Neuron (in vitro differentiated cells): ENCODE data around the gene TRAPPC10.

ENCODE experiments used
- H2AFZ ChIP-seq: one replicate; pipeline ENCODE4 v1.6.1; 2013; ENCODE audit warnings: low read depth, mild to moderate bottlenecking, inconsistent platforms, low read length, moderate library complexity
- H3K27me3 ChIP-seq: one replicate; pipeline ENCODE4 v1.6.1; 2013; ENCODE audit warnings: low read length; ENCODE audit not compliant: insufficient read depth
- H3K36me3 ChIP-seq: one replicate; pipeline ENCODE4 v1.6.1; 2013; ENCODE audit warnings: low read length; ENCODE audit not compliant: insufficient read depth
- H3K4me1 ChIP-seq: one replicate; pipeline ENCODE4 v1.6.1; 2013; ENCODE audit warnings: low read length; ENCODE audit not compliant: insufficient read depth
- H3K4me3 ChIP-seq: 2 replicates; pipeline ENCODE4 v1.5.1; 2013; ENCODE audit warnings: mild to moderate bottlenecking, low read length, moderate library complexity
- H3K9me3 ChIP-seq: one replicate; pipeline ENCODE4 v1.6.1; 2013; ENCODE audit warnings: low read length

The TRAPPC10 gene

GRCh38 chr21:44047996-44048560 lies 36.0 kb downstream of the TRAPPC10 start:
- H3K36me3 ChIP-seq, result peaks cover 19% of the 10 kb centered on the region

GRCh38 chr21:44049182-44049581 lies 37.1 kb downstream of the TRAPPC10 start:
- Histone ChIP-seq H3K4me1 (no peaks in the 10 kb centered on the region), H3K27me3 (no peaks in the 10 kb centered on the region), H3K4me3 (no peak overlapping the region), H3K9me3 (no peaks in the 10 kb centered on the region), H3K36me3 (peaks cover 19% of the 10 kb centered on the region), H2AFZ (no peak overlapping the region)

More at GRCh38 chr21:44047996-44048560, 36.0 kb downstream of the TRAPPC10 start:
- no peak overlapping the region for H3K4me3 ChIP-seq
- no peaks in the 10 kb centered on the region for H3K27me3 ChIP-seq
- H3K9me3 ChIP-seq, result no peaks in the 10 kb centered on the region
- no peak overlapping the region for H2AFZ ChIP-seq
- no peaks in the 10 kb centered on the region for H3K4me1 ChIP-seq

- Histone ChIP-seq H3K4me3 (no peak overlapping the region), H3K36me3 (peaks cover 19% of the 10 kb centered on the region), H3K9me3 (no peaks in the 10 kb centered on the region), H3K4me1 (no peaks in the 10 kb centered on the region), H2AFZ (no peak overlapping the region), H3K27me3 (no peaks in the 10 kb centered on the region)
These were observed 37.5 kb downstream of the TRAPPC10 start for GRCh38 chr21:44049606-44050005.

DNA sequence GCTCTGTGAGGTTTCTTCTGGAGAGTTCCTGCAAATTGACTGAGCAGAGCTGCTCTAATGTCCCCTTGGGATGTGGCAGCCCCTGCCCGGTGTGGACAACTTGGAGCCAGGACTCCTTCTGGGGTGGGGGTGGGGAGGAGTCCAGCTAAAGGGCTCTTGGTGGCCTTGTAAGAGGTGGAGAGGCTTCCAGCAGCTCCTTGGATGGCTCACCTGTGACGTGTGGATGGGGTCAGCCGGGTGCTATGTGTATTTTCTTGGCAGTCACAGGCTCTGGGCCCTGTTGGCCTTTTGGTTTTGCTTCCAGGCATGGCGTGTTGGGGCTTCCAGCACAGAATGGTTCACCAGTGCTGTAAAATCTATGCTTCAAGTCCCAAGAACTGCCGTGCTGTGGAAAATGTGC lies 38.2 kb downstream of the TRAPPC10 start:
- Histone ChIP-seq H3K9me3 (no peaks in the 10 kb centered on the region), H2AFZ (no peak overlapping the region), H3K4me3 (no peak overlapping the region), H3K4me1 (no peaks in the 10 kb centered on the region), H3K27me3 (no peaks in the 10 kb centered on the region), H3K36me3 (peaks cover 23% of the 10 kb centered on the region)

DNA sequence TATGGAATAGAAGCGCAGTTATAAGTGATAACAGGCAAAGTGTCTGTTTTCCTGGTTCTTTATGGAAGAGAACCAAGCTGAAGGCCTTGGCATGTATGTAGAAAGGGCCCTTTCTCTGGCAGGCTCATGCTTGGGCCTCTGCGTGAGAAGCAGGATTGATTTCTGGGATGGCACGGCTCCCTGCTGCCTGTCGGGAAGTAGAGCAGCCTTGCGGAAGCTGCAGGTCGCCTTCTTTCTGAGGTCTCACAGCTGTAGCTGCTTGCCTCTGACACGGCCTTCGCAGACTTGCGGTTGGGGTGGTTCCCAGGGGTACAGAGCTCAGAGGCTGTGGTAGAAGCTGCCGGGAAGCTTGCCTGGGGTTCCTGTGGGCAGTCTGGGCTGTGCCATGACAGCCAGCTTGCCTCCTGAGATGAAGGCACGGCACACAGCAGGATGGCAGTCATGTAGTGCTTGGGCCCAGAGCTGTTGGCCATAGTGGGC lies 39.4 kb downstream of the TRAPPC10 start:
- H2AFZ ChIP-seq, result no peak overlapping the region
- H3K27me3 ChIP-seq, result no peaks in the 10 kb centered on the region
- no peaks in the 10 kb centered on the region for H3K4me1 ChIP-seq
- no peak overlapping the region for H3K4me3 ChIP-seq
- peaks cover 35% of the 10 kb centered on the region for H3K36me3 ChIP-seq
- H3K9me3 ChIP-seq, result no peaks in the 10 kb centered on the region

DNA sequence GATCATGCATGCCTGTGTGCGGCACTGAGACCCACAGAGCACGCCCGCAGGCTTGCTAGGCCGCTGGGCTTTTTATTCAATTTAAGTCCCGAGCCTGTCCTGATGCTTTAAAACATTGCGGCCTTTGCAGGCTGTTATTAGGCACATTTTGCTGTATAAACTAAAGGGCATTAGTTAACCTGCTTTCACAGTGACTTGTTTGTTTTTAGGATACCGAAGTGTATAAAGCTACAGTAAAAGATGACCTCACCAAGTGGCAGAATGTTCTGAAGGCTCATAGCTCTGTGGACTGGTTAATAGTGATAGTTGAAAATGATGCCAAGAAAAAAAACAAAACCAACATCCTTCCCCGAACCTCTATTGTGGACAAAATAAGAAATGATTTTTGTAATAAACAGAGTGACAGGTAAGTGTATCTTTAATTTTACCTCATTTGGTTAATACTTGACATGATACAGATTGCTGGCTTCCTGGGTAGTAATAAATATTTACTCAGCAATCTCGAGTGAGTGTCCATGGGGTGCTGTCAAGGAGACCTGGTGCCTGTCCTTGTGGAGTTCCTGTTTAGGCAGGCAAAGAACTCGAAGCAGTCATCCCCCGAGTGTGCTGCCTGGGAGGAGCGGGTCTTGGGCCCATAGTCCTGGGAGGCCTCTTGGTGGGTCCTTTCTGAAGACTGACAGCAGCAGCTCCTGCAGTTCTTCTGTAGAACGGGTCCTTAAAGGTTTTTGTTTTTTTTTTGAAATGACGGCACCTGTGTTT lies 40.1 kb downstream of the TRAPPC10 start:
- Histone ChIP-seq H3K4me3 (no peak overlapping the region), H3K27me3 (no peaks in the 10 kb centered on the region), H3K9me3 (no peaks in the 10 kb centered on the region), H2AFZ (no peak overlapping the region), H3K4me1 (no peaks in the 10 kb centered on the region), H3K36me3 (peaks cover 38% of the 10 kb centered on the region)

- H3K36me3 ChIP-seq, result peaks cover 41% of the 10 kb centered on the region
- no peaks in the 10 kb centered on the region for H3K27me3 ChIP-seq
- H3K4me1 ChIP-seq, result no peaks in the 10 kb centered on the region
- H3K9me3 ChIP-seq, result no peaks in the 10 kb centered on the region
- H3K4me3 ChIP-seq, result no peak overlapping the region
- H2AFZ ChIP-seq, result no peak overlapping the region
These were observed 40.7 kb downstream of the TRAPPC10 start for GRCh38 chr21:44052830-44053226.

DNA sequence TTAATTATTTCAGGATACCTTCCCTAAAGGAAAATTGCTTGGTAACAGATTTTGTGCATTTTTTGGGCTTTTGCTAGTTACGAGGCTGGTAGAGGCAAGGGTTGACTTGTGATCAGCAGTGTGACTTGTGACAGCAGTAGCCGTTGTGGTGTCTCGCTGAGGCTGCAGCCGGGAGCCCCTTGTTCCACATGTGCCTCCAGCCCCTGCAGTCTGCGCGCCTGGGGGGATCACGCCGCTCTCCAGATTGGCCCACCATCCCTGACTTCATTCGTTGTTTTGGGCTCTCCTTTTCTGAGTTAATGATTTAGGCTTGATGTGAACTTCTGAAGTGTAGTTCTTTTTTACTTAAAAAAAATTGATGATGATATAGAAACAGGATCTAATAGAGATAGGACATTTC lies 41.5 kb downstream of the TRAPPC10 start:
- H3K4me3 ChIP-seq, result no peak overlapping the region
- no peaks in the 10 kb centered on the region for H3K27me3 ChIP-seq
- no peak overlapping the region for H2AFZ ChIP-seq
- H3K9me3 ChIP-seq, result no peaks in the 10 kb centered on the region
- peaks cover 41% of the 10 kb centered on the region for H3K36me3 ChIP-seq
- H3K4me1 ChIP-seq, result no peaks in the 10 kb centered on the region

GRCh38 chr21:44054710-44055109 lies 42.6 kb downstream of the TRAPPC10 start:
- H3K9me3 ChIP-seq, result no peaks in the 10 kb centered on the region
- peaks cover 48% of the 10 kb centered on the region for H3K36me3 ChIP-seq
- no peak overlapping the region for H3K4me3 ChIP-seq
- H3K4me1 ChIP-seq, result no peaks in the 10 kb centered on the region
- H2AFZ ChIP-seq, result no peak overlapping the region
- no peaks in the 10 kb centered on the region for H3K27me3 ChIP-seq

- H3K27me3 ChIP-seq, result no peaks in the 10 kb centered on the region
- no peaks in the 10 kb centered on the region for H3K4me1 ChIP-seq
- no peak overlapping the region for H3K4me3 ChIP-seq
- peaks cover 54% of the 10 kb centered on the region for H3K36me3 ChIP-seq
- H3K9me3 ChIP-seq, result no peaks in the 10 kb centered on the region
- H2AFZ ChIP-seq, result no peak overlapping the region
These were observed 44.9 kb downstream of the TRAPPC10 start for GRCh38 chr21:44057055-44057454.

DNA sequence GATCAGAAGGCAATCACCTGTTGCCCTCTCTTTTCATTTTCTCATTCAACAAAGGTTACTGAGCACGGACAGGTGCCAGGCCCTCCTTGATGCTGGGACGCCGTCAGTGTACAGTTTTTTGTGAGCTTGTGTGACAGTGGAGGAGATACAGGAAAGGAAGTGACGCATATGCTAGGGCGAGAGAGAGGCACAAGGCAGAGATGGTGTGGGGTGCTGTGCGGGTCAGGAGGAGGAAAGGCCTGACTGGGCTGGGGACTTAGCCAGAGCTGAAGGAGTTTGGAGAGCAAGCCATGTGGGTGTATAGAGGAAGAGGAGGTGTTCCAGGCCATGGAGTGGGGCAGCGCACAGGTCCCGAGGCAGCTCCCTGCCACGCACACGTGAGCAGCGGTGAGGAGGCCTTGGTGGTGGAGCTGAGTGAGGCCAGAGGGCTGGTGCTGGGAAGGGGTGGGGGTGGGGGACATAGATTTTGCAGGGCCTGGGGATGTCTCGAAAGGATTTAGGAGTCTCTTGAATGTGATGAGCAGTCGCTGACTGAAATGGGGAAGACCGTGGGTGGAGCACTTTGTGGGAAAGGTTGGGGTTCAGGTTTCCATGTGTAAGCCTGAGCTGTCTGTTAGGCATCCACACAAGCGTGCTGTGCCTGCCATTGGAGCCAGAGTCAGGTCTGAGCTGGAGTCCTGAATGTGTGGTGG lies 46.0 kb downstream of the TRAPPC10 start:
- Histone ChIP-seq H3K36me3 (peaks cover 54% of the 10 kb centered on the region), H3K4me3 (no peak overlapping the region), H2AFZ (no peak overlapping the region), H3K9me3 (no peaks in the 10 kb centered on the region), H3K4me1 (no peaks in the 10 kb centered on the region), H3K27me3 (no peaks in the 10 kb centered on the region)

DNA sequence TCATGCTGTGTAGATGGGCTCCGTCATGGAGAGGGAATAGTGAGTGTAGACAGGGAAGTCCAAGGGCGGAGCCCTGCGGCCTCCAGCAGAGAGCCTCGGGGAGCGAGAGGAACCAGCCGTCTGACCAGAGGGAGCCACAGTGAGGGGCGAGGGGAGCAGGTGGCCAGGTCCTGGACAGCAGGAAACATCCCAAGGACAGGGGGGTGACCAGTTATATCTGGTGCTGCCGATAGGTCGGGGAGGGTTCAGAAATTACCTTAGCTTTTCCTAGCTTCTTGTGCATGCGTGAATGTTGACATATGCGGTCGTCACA lies 46.5 kb downstream of the TRAPPC10 start:
- no peaks in the 10 kb centered on the region for H3K4me1 ChIP-seq
- H2AFZ ChIP-seq, result no peak overlapping the region
- peaks cover 58% of the 10 kb centered on the region for H3K36me3 ChIP-seq
- H3K27me3 ChIP-seq, result no peaks in the 10 kb centered on the region
- no peaks in the 10 kb centered on the region for H3K9me3 ChIP-seq
- H3K4me3 ChIP-seq, result no peak overlapping the region

GRCh38 chr21:44058981-44059380 lies 46.9 kb downstream of the TRAPPC10 start:
- peaks cover 62% of the 10 kb centered on the region for H3K36me3 ChIP-seq

More at GRCh38 chr21:44058981-44059380, 46.9 kb downstream of the TRAPPC10 start:
- Histone ChIP-seq H3K27me3 (no peaks in the 10 kb centered on the region), H3K4me3 (no peak overlapping the region), H2AFZ (no peak overlapping the region), H3K4me1 (no peaks in the 10 kb centered on the region), H3K9me3 (no peaks in the 10 kb centered on the region)
